ENCODE measurements around the gene TUBB4B. TPM values are rescaled to one million over a fixed set of nuclear protein-coding genes. Genes with fewer than 3 reads are reported as not detected.

The TUBB4B gene
- total and polyA plus RNA-seq, 7 donors: 141 to 505 (median 196) TPM

- intact Hi-C loops (cut with DNase I): no loop called here
Observed at GRCh38 chr9:137275588-137276472, 34.7 kb downstream of the TUBB4B start.

DNA sequence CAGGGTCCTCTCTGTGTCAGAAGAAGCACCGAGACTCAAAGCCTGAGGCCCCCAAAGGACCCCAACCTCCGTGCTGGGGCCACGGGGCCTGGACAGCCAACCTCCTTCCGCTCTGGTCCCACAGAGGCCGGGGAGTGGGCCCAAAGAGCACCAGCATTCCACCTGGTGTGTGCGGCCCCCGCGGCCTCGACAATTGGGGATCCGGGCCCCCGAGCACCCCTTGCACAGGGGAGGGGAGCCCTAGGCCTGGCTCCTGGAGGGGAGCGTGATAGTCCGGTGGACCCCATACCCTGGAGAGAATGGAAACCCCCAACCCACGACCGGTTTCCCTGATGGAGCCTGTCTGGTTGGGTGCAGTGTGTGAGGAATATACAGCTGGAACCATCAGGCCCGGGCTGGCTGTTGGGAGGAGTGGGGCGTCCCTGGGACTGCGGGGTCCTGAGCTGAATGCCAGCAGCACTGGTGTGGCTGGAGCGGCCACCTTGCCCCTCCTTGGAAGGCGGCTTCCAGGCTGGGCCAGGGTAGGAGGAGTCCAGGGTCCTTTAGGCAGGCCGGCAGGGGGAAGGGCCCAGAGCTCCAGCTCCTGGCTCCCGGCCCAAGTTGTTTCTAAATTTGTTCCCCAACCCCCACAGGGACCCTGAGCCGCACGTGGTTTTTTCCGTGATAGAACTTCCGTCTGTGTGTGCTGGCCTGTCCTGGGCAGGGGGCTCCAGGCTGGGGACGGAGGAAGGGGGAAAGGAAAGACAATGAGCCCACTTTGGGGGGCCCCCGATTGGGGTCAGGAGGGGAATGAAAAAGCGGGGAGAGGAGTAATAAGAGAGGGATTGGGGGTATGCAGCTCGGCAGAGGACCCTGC, 35.6 kb downstream of the TUBB4B start:
- Histone ChIP-seq H3K4me3 (peak overlapping the region; percentile 27 to 49 (median 38)), H3K27me3 (peaks cover 19 to 75% (median 52%) of the 10 kb centered on the region in 3 donors), H3K4me1 (peaks cover 0 to 35% (median 24%) of the 10 kb centered on the region in 4 donors), H3K36me3 (peaks cover 17 to 31% (median 17%) of the 10 kb centered on the region in 4 donors), H3K9me3 (no peaks in the 10 kb centered on the region), H3K27ac (peak overlapping the region; percentile 72 to 81 (median 74))
- TF ChIP-seq POLR2AphosphoS5 (IDR thresholded peaks at IDR 0.05) (no peak), EP300 (IDR thresholded peaks at IDR 0.05) (no peak), POLR2A (IDR thresholded peaks at IDR 0.05) (no peak), CTCF (IDR thresholded peaks at IDR 0.05) (no peak)
- peak; percentile 91 for DNase-seq
- 37 to 43% methylated on average over 30 of the region's 30 CpGs for WGBS, 2 donors
- intact Hi-C loops (cut with DNase I): no loop called here

More at GRCh38 chr9:137275588-137276472, 34.7 kb downstream of the TUBB4B start:
- Histone ChIP-seq H3K4me3 (no peak overlapping the region), H3K36me3 (peaks cover 17 to 39% (median 24%) of the 10 kb centered on the region in 4 donors), H3K27me3 (peaks cover 16 to 66% (median 45%) of the 10 kb centered on the region in 3 donors), H3K27ac (peak overlapping the region in 2 of 4 donors; percentile 72 to 81), H3K9me3 (no peaks in the 10 kb centered on the region), H3K4me1 (peaks cover 0 to 29% (median 21%) of the 10 kb centered on the region in 4 donors)
- WGBS, 2 donors: 80 to 85% methylated on average over 24 of the region's 24 CpGs
- peak; percentile 65 for DNase-seq
- no peak for TF ChIP-seq POLR2AphosphoS5 (IDR thresholded peaks at IDR 0.05)
- no peak for TF ChIP-seq CTCF (IDR thresholded peaks at IDR 0.05)
- no peak for TF ChIP-seq EP300 (IDR thresholded peaks at IDR 0.05)
- TF ChIP-seq POLR2A (IDR thresholded peaks at IDR 0.05): no peak

DNA sequence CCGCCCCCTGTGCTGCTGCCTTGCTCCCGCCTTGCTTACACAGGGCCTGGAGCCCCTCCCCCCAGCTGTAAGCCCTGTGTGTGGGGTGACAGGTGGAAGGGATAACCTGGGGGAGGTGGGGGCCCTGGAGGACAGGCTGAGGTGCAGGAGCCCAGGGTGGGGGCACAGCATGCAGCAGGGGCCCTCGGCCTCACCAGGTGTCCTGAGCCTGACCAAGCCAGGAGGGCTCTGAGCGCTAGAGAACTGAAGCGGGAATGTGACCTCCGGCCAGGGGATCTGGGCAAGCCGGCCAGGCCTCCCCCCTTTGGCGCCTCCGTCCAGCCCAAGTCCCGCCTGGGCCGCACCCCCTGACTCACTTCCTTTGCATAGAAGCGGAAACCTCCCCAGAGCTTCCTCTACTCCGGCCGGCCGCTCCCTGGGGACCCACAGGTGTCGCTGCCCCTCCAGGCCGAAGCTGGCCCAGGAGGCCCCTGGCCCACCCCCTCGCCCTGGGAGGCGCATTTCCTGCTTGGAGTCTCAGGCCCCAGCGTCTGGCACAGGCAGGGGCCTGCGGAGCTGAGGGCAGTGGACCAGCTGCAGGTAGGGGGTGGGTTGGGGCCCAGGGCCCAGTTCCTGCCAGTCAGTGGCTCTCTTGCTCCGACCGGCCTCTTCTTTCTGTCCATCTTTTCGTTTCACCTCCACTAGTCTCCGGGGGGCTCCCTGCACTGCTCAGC, 36.4 kb downstream of the TUBB4B start, which contains the start of gene TOR4A:
Gene TOR4A (plus strand): TSS at position 398 of the 713 bp plus-strand sequence. CDS start 964 bp downstream, outside the sequence.
- Histone ChIP-seq H3K27me3 (peaks cover 19 to 82% (median 60%) of the 10 kb centered on the region in 3 donors), H3K27ac (peak within 1 kb of the TSS; percentile 72 to 81 (median 74)), H3K4me3 (peak within 1 kb of the TSS; percentile 27 to 49 (median 38)), H3K4me1 (peaks cover 0 to 35% (median 24%) of the 10 kb centered on the region in 4 donors), H3K36me3 (peaks cover 10 to 23% (median 10%) of the 10 kb centered on the region in 4 donors), H3K9me3 (no peaks in the 10 kb centered on the region)
- 2 to 6% methylated on average over 25 of the region's 25 CpGs for WGBS, 2 donors
- intact Hi-C loops (cut with DNase I): no loop called here
- TF ChIP-seq EP300 (IDR thresholded peaks at IDR 0.05) (no peak), CTCF (IDR thresholded peaks at IDR 0.05) (no peak), POLR2AphosphoS5 (IDR thresholded peaks at IDR 0.05) (peak in 3 of 4 donors; percentile 54 to 59 (median 57)), POLR2A (IDR thresholded peaks at IDR 0.05) (peak in 1 of 2 donors; percentile 60)
- DNase-seq: peak; percentile 91
